Neural cell (in vitro differentiated cells): Measurements from ENCODE around the gene GLS.

Experiments
- EP300 ChIP-seq: fragments of 450-650 bp; conservative IDR thresholded peaks from 2 replicates; pipeline ENCODE4 v1.6.1; 2014; ENCODE audit warnings: antibody characterized with exemption, mild to moderate bottlenecking, moderate library complexity; ENCODE audit not compliant: poor library complexity, severe bottlenecking
- EZH2 ChIP-seq: fragments of 200-600, 300-800 bp; shearing (Covaris generic), sonication (generic); IDR thresholded peaks from 2 replicates; pipeline ENCODE4 v1.6.1; 2014; ENCODE audit warnings: antibody characterized with exemption, low read length, borderline replicate concordance, mild to moderate bottlenecking; ENCODE audit not compliant: insufficient read depth, poor library complexity, severe bottlenecking
- MXI1 ChIP-seq: fragments of 450-650 bp; conservative IDR thresholded peaks from 2 replicates; pipeline ENCODE4 v1.6.1; 2014; ENCODE audit warnings: antibody characterized with exemption, mild to moderate bottlenecking; ENCODE audit not compliant: poor library complexity, severe bottlenecking
- POLR2AphosphoS5 ChIP-seq: IDR thresholded peaks from 2 replicates; pipeline ENCODE4 v1.6.1; 2012
- RAD21 ChIP-seq: fragments of 450-650 bp; conservative IDR thresholded peaks from 2 replicates; pipeline ENCODE4 v1.6.1; 2014; ENCODE audit warnings: antibody characterized with exemption, mild to moderate bottlenecking, moderate library complexity
- REST ChIP-seq: IDR thresholded peaks from 2 replicates; pipeline ENCODE4 v1.6.1; 2012; ENCODE audit warnings: borderline replicate concordance
- SMC3 ChIP-seq: fragments of 450-650 bp; conservative IDR thresholded peaks from 2 replicates; pipeline ENCODE4 v1.6.1; 2014; ENCODE audit warnings: antibody characterized with exemption, mild to moderate bottlenecking, moderate library complexity; ENCODE audit not compliant: poor library complexity
- TAF1 ChIP-seq: IDR thresholded peaks from 2 replicates; pipeline ENCODE4 v1.6.1; 2012; ENCODE audit warnings: low read depth
- TF ChIP-seq, protein P1 (sequence below): fragments of 450-650 bp; IDR thresholded peaks from 2 replicates; pipeline ENCODE4 v1.5.1; 2014; ENCODE audit warnings: antibody characterized with exemption, mild to moderate bottlenecking, moderate library complexity; ENCODE audit not compliant: poor library complexity, severe bottlenecking

DNA sequence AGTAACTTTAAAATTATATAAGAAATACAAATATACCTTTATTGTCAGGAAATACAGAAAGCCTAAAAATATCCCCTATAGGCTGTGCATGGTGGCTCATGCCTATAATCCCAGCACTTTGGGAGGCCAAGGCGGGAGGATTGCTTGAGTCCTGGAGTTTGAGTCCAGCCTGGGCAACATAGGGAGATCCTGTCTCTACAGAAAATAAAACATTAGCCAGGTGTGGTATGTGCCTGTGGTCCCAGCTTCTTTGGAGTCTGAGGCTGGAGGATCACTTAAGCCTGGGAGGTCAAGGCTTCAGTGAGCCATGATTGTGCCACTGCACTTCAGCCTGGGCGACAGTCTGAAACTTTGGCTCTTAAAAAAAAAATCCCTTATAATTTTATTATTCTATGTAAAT lies 29.1 kb downstream of the GLS start:
- no peak for TF ChIP-seq RAD21
- no peak for TF ChIP-seq SMC3
- TF ChIP-seq, protein P1, sequence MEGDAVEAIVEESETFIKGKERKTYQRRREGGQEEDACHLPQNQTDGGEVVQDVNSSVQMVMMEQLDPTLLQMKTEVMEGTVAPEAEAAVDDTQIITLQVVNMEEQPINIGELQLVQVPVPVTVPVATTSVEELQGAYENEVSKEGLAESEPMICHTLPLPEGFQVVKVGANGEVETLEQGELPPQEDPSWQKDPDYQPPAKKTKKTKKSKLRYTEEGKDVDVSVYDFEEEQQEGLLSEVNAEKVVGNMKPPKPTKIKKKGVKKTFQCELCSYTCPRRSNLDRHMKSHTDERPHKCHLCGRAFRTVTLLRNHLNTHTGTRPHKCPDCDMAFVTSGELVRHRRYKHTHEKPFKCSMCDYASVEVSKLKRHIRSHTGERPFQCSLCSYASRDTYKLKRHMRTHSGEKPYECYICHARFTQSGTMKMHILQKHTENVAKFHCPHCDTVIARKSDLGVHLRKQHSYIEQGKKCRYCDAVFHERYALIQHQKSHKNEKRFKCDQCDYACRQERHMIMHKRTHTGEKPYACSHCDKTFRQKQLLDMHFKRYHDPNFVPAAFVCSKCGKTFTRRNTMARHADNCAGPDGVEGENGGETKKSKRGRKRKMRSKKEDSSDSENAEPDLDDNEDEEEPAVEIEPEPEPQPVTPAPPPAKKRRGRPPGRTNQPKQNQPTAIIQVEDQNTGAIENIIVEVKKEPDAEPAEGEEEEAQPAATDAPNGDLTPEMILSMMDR, result no peak
- TF ChIP-seq EP300, result no peak
- TF ChIP-seq POLR2AphosphoS5, result no peak
- TF ChIP-seq EZH2, result no peak
- TF ChIP-seq REST, result no peak
- TF ChIP-seq TAF1, result no peak
- TF ChIP-seq MXI1, result no peak
